ENCODE data around the gene MGME1. TPM values are rescaled to one million over a fixed set of nuclear protein-coding genes. Genes with fewer than 3 reads are reported as not detected.

The MGME1 gene
- total RNA-seq, 2 experiments from 2014 or later, result 28.2 to 30.5 TPM

- ChIA-PET POLR2A (interaction anchor here (0.9 to 2.3 kb wide), 11 partner anchors 9 to 399 kb away, joined by 3 to 10 read pairs (median 6); partner anchors contain the start of genes KAT14 and PET117), CTCF (interaction anchor here (0.8 to 1.7 kb wide), 5 partner anchors 18 to 464 kb away, joined by 3 to 5 read pairs (median 3); partner anchors contain the start of gene RRBP1)
- DNase-seq (peak; percentile 58), ATAC-seq (peak; percentile 19)
- H3K4me3 Mint-ChIP-seq, result peak overlapping the region; percentile 92
- intact Hi-C loops (cut with micrococcal nuclease), result loop anchor here (2.0 kb wide), 1 partner anchor 23 kb away; no protein-coding TSS in a partner anchor
- H3K36me3 Mint-ChIP-seq (ENCODE audit: low read depth), result peaks cover 75% of the 10 kb centered on the region
- peaks cover 32% of the 10 kb centered on the region for H3K4me1 Mint-ChIP-seq (ENCODE audit: low read depth)
- H3K27me3 Mint-ChIP-seq, result no peaks in the 10 kb centered on the region
- H3K27ac Mint-ChIP-seq, result peak overlapping the region; percentile 99
- TF ChIP-seq CTCF (IDR thresholded peaks at IDR 0.05), result no peak
- no peaks in the 10 kb centered on the region for H3K9me3 Mint-ChIP-seq
These were observed 563 bp downstream of the MGME1 start for GRCh38 chr20:17969278-17969883.

- Mint-ChIP-seq H3K36me3 (ENCODE audit: low read depth) (peaks cover 72% of the 10 kb centered on the region), H3K4me3 (peak overlapping the region; percentile 92), H3K4me1 (ENCODE audit: low read depth) (peaks cover 28% of the 10 kb centered on the region), H3K27me3 (no peaks in the 10 kb centered on the region), H3K9me3 (no peaks in the 10 kb centered on the region), H3K27ac (peak overlapping the region; percentile 99)
- intact Hi-C loops (cut with micrococcal nuclease), result loop anchor here (2.0 kb wide), 1 partner anchor 23 kb away; no protein-coding TSS in a partner anchor
- no peak for ATAC-seq
- ChIA-PET CTCF (interaction anchor here (0.8 to 1.7 kb wide), 4 partner anchors 17 to 464 kb away, joined by 3 to 5 read pairs (median 3); partner anchors contain the start of gene RRBP1), POLR2A (interaction anchor here (0.5 to 2.3 kb wide), 12 partner anchors 9 to 399 kb away, joined by 3 to 10 read pairs (median 6); partner anchors contain the start of genes KAT14 and PET117)
- peak; percentile 57 for DNase-seq
- TF ChIP-seq CTCF (IDR thresholded peaks at IDR 0.05), result no peak
These were observed 1.1 kb downstream of the MGME1 start for GRCh38 chr20:17969884-17970409.

GRCh38 chr20:17971300-17972013 lies 2.6 kb downstream of the MGME1 start:
- no peak for DNase-seq
- ChIA-PET CTCF (interaction anchor here (0.7 to 1.1 kb wide), 3 partner anchors 25 to 305 kb away, joined by 3 to 5 read pairs (median 4); partner anchors contain the start of gene RRBP1), POLR2A (interaction anchor here (0.9 to 1.3 kb wide), 3 partner anchors 12 to 289 kb away, joined by 3 to 4 read pairs (median 4); partner anchors contain the start of gene RRBP1)
- H3K36me3 Mint-ChIP-seq (ENCODE audit: low read depth), result peaks cover 67% of the 10 kb centered on the region
- intact Hi-C loops (cut with micrococcal nuclease), result no loop called here
- ATAC-seq, result no peak
- no peak for TF ChIP-seq CTCF (IDR thresholded peaks at IDR 0.05)
- H3K4me1 Mint-ChIP-seq (ENCODE audit: low read depth), result peaks cover 27% of the 10 kb centered on the region
- H3K27ac Mint-ChIP-seq, result no peak overlapping the region
- no peaks in the 10 kb centered on the region for H3K27me3 Mint-ChIP-seq
- H3K9me3 Mint-ChIP-seq, result no peaks in the 10 kb centered on the region
- H3K4me3 Mint-ChIP-seq, result peak overlapping the region; percentile 92

GRCh38 chr20:17972121-17972520 lies 3.3 kb downstream of the MGME1 start:
- DNase-seq (no peak), ATAC-seq (no peak)
- peak overlapping the region; percentile 92 for H3K4me3 Mint-ChIP-seq
- H3K27me3 Mint-ChIP-seq, result no peaks in the 10 kb centered on the region
- TF ChIP-seq CTCF (IDR thresholded peaks at IDR 0.05), result no peak
- no peak overlapping the region for H3K27ac Mint-ChIP-seq
- H3K4me1 Mint-ChIP-seq (ENCODE audit: low read depth), result peaks cover 27% of the 10 kb centered on the region
- POLR2A ChIA-PET, result no interaction called here
- H3K9me3 Mint-ChIP-seq, result no peaks in the 10 kb centered on the region
- intact Hi-C loops (cut with micrococcal nuclease), result no loop called here
- CTCF ChIA-PET, result interaction anchor here (1.1 kb wide), 1 partner anchor 24 kb away, joined by 4 read pairs; no protein-coding TSS in a partner anchor
- H3K36me3 Mint-ChIP-seq (ENCODE audit: low read depth), result peaks cover 65% of the 10 kb centered on the region
